MCF 10A (cell line): ENCODE measurements around the gene RXYLT1. TPM values are rescaled to one million over a fixed set of nuclear protein-coding genes. Genes with fewer than 3 reads are reported as not detected.
"Not testable (repeated sequence)": the region's sequence is repeated elsewhere in the genome, so short reads cannot be mapped to it uniquely, and the experiment has no call there.

ENCODE experiments used
- Bru-seq: library from RNA; stranded (reverse); fragments of 400-500 nt; gene quantifications from one replicate; lab custom pipeline; 2021; lab: Mats Ljungman, UMichigan
- BruChase-seq, 2 experiments: library from RNA; stranded (reverse); fragments of 400-500 nt; gene quantifications; one replicate each; lab custom pipeline; 2021; lab: Mats Ljungman, UMichigan
- BruUV-seq: library from RNA; stranded (reverse); fragments of 400-500 nt; replicated peaks from 2 replicates; lab custom pipeline; 2021; lab: Mats Ljungman, UMichigan
- CTCF ChIA-PET: fragments of 300-600 bp; sonication (Branson Sonifier 250); formaldehyde crosslinking; extraction: SDS; loops from one replicate; lab custom pipeline; 2021; ENCODE audit warnings: antibody characterized with exemption, inconsistent platforms; lab: Yijun Ruan, JAX
- POLR2A ChIA-PET: fragments of 300-600, 350-650 bp; sonication (Branson Sonifier 250); formaldehyde crosslinking; extraction: SDS; loops from one replicate; lab custom pipeline; 2020; ENCODE audit warnings: antibody characterized with exemption, inconsistent platforms; lab: Yijun Ruan, JAX
- DNase-seq: peaks from one replicate; pipeline ENCODE4 v3.0.0-alpha.2; 2018; ENCODE audit not compliant: unreplicated experiment
- H3K27ac Mint-ChIP-seq: one replicate; pipeline ENCODE4 v1.8.0; 2022; ENCODE audit warnings: mild to moderate bottlenecking, low read depth, mixed read lengths; ENCODE audit not compliant: unreplicated experiment
- H3K27me3 Mint-ChIP-seq: one replicate; pipeline ENCODE4 v1.8.0; 2022; ENCODE audit warnings: mixed read lengths; ENCODE audit not compliant: insufficient read depth, unreplicated experiment
- H3K36me3 Mint-ChIP-seq: one replicate; pipeline ENCODE4 v1.8.0; 2022; ENCODE audit warnings: mild to moderate bottlenecking, moderate library complexity, mixed read lengths; ENCODE audit not compliant: insufficient read depth, unreplicated experiment
- H3K4me1 Mint-ChIP-seq: one replicate; pipeline ENCODE4 v1.8.0; 2022; ENCODE audit warnings: mixed read lengths; ENCODE audit not compliant: insufficient read depth, unreplicated experiment
- H3K4me3 Mint-ChIP-seq: one replicate; pipeline ENCODE4 v1.8.0; 2022; ENCODE audit warnings: mild to moderate bottlenecking, moderate library complexity, mixed read lengths; ENCODE audit not compliant: unreplicated experiment
- H3K9me3 Mint-ChIP-seq: one replicate; pipeline ENCODE4 v1.8.0; 2022; ENCODE audit warnings: mixed read lengths; ENCODE audit not compliant: unreplicated experiment
- intact Hi-C: fragments of 100-400 bp; cut with micrococcal nuclease; formaldehyde crosslinking; loops from 2 replicates; pipeline ENCODE4 v1.14.1; 2022
- long read RNA-seq: library from polyadenylated mRNA; stranded (forward); transcript quantifications from one replicate; pipeline ENCODE4 v2.0.0, GENCODE V29; 2022
- total RNA-seq: library from RNA; stranded (reverse); gene quantifications from 2 replicates; pipeline ENCODE4 v1.2.3, GENCODE V29; 2022
- TF ChIP-seq, protein P1 (sequence below): fragments of 200-600 bp; IDR thresholded peaks from one replicate; pipeline ENCODE4 v1.8.0; 2022; ENCODE audit warnings: antibody characterized with exemption, mild to moderate bottlenecking; ENCODE audit not compliant: unreplicated experiment

RXYLT1 gene, protein sequence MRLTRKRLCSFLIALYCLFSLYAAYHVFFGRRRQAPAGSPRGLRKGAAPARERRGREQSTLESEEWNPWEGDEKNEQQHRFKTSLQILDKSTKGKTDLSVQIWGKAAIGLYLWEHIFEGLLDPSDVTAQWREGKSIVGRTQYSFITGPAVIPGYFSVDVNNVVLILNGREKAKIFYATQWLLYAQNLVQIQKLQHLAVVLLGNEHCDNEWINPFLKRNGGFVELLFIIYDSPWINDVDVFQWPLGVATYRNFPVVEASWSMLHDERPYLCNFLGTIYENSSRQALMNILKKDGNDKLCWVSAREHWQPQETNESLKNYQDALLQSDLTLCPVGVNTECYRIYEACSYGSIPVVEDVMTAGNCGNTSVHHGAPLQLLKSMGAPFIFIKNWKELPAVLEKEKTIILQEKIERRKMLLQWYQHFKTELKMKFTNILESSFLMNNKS
- total RNA-seq (21.1 and 26.7 TPM in 2 replicates), Bru-seq, nascent RNA (percentile 74 among the genes with signal in this experiment), BruChase-seq, experiment 1, labeled RNA remaining after a 6-hour chase (percentile 73 among the genes with signal in this experiment), BruChase-seq, experiment 2, labeled RNA remaining after a 2-hour chase (percentile 68 among the genes with signal in this experiment)
- long read RNA-seq, full-length matches to known transcripts: 192 of 208 reads
- long read RNA-seq, partial matches to known transcripts: 5 of 208 reads
- long read RNA-seq, other reads (novel, unspliced or antisense): 11 of 208 reads

DNA sequence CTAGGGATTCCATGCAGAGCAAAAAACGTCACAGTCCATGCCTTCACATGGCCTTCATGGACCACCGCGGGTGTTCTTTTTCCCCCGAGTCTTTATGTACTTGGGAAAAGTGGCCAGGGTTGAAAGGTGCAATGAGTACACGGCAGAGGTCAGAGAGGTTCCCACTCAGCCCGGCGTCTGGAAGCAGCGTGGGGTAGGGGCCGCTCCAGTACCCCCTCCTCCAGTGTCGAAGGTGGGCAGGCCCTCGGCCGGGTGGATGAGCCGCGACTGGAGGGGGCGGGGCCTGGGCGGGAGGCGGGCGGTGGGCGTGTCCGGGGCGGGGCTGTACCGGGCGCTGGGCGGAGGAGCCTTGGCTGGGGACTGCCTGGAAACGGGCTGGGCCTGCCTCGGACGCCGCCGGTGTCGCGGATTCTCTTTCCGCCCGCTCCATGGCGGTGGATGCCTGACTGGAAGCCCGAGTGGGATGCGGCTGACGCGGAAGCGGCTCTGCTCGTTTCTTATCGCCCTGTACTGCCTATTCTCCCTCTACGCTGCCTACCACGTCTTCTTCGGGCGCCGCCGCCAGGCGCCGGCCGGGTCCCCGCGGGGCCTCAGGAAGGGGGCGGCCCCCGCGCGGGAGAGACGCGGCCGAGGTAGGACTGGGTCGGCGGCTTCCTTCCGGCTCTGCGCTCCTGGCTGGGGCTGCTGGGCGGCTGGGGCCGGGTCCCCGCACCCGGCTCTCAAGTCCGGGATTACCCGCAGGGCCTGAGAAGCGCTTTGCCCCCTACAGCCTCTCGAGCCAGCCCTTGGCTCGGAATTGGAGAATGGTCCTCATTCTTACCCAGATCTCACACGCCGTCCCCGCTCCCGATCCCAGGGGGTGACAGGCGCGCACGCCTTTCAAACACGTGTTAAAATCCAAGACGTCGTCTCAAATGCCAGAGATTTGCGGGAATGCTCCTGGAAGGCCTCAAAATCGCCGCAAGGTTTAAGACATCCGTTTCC, at the start of gene RXYLT1:
Gene RXYLT1, plus strand, starts transcription at position 412 of the 984 bp plus-strand sequence. Its CDS starts 52 bp downstream, at position 464.
- intact Hi-C loops: no loop called here
- ChIA-PET CTCF (no interaction called here), POLR2A (interaction anchor here (1.1 kb wide), 1 partner anchor 14 kb away, joined by 3 read pairs; no protein-coding TSS in a partner anchor)
- TSS peak; percentile 59 for BruUV-seq
- TF ChIP-seq, protein P1, sequence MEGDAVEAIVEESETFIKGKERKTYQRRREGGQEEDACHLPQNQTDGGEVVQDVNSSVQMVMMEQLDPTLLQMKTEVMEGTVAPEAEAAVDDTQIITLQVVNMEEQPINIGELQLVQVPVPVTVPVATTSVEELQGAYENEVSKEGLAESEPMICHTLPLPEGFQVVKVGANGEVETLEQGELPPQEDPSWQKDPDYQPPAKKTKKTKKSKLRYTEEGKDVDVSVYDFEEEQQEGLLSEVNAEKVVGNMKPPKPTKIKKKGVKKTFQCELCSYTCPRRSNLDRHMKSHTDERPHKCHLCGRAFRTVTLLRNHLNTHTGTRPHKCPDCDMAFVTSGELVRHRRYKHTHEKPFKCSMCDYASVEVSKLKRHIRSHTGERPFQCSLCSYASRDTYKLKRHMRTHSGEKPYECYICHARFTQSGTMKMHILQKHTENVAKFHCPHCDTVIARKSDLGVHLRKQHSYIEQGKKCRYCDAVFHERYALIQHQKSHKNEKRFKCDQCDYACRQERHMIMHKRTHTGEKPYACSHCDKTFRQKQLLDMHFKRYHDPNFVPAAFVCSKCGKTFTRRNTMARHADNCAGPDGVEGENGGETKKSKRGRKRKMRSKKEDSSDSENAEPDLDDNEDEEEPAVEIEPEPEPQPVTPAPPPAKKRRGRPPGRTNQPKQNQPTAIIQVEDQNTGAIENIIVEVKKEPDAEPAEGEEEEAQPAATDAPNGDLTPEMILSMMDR: no peak
- peak; percentile 74 for DNase-seq
- peaks cover 12% of the 10 kb centered on the region for H3K36me3 Mint-ChIP-seq
- H3K9me3 Mint-ChIP-seq: no peaks in the 10 kb centered on the region
- H3K27me3 Mint-ChIP-seq: peaks cover 31% of the 10 kb centered on the region
- H3K4me1 Mint-ChIP-seq: peaks cover 9% of the 10 kb centered on the region
- H3K27ac Mint-ChIP-seq: peak within 1 kb of the TSS; percentile 94
- peak within 1 kb of the TSS; percentile 98 for H3K4me3 Mint-ChIP-seq

DNA sequence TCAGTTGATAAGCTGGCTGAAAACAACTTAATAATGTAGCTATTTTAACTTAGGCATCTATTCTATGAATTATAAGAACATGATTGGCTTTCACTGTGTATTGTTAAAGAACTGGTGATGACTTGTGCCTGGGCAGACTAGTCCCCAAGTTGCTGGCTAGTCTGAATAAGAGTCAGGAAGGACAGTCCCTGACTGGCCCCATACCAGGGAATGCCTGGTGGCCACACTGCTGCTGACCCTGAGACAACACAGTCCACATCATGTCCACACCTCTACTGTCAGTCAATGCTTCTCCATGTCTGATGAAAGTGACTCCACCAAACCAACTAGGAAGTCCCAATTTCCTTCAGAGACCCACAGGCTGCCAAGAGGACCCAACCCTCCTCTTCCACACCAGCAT, 46.9 kb upstream of the RXYLT1 start:
- POLR2A ChIA-PET, BruUV-seq, H3K27ac Mint-ChIP-seq, H3K36me3 Mint-ChIP-seq, intact Hi-C loops, H3K4me3 Mint-ChIP-seq, H3K4me1 Mint-ChIP-seq, CTCF ChIA-PET, DNase-seq, H3K9me3 Mint-ChIP-seq: not testable (repeated sequence)
- peaks cover 10% of the 10 kb centered on the region for H3K27me3 Mint-ChIP-seq

DNA sequence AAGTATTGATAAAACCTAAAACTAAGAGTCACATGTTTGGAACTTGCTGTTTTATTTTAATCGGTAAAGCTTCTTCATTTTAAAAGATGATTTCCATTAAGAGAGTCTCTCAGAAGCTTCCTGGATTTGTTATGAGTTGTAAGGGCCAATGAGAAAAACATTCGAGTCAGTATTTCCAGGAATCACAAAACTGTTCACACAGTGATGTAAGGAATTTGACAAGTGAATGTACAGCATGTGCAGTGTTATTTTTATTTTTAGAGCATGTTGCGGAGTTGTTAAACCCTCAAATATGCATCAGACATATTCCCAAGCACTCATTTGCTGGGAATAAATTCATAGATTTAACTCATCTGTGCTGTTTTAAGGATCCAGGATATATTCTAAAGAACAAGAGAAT, 46.1 kb upstream of the RXYLT1 start:
- DNase-seq, H3K4me3 Mint-ChIP-seq, POLR2A ChIA-PET, H3K27ac Mint-ChIP-seq, CTCF ChIA-PET, H3K36me3 Mint-ChIP-seq, BruUV-seq, H3K4me1 Mint-ChIP-seq, intact Hi-C loops, H3K9me3 Mint-ChIP-seq: not testable (repeated sequence)
- peaks cover 16% of the 10 kb centered on the region for H3K27me3 Mint-ChIP-seq

DNA sequence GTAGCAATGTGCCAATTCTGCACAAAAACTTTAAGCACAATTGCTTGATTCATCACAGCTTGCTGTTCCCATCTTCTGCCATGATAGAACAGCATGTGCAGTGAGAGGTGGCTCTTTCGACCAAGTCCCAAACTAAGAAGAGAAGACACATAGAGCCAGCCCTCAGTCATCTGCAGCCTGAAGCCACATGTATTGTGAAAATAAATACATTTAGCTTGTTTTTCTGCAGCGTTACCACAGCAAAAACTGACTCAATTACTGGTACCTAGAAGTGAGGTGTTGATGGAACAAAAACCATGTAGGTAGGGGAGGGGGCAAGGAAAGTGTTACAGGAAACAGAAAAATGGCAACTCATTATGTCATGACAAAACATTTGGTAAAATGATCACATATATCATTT, 39.2 kb upstream of the RXYLT1 start:
- H3K27ac Mint-ChIP-seq, intact Hi-C loops, POLR2A ChIA-PET, H3K4me1 Mint-ChIP-seq, BruUV-seq, H3K36me3 Mint-ChIP-seq, DNase-seq, H3K4me3 Mint-ChIP-seq, CTCF ChIA-PET, H3K9me3 Mint-ChIP-seq: not testable (repeated sequence)
- peaks cover 39% of the 10 kb centered on the region for H3K27me3 Mint-ChIP-seq

DNA sequence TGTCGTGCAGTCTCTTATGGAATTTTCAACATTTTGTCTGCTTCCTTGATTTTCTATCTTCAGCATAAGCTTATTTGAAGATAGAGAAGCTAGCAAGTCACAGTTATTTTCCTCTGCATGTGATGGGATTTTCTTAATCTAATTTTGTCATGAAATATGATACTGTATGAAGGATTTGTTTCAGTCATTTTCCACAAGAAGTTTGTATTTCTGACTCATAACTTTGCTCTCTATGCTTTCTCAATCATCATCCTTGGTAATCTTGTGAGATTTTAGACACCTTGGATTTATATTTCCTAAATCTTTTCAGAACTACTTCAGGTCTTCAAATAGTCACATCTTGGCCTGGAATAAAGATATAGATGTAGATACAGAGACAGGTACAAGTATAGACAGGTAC, 38.3 kb upstream of the RXYLT1 start:
- H3K27me3 Mint-ChIP-seq: peaks cover 44% of the 10 kb centered on the region
- DNase-seq, intact Hi-C loops, H3K27ac Mint-ChIP-seq, H3K4me3 Mint-ChIP-seq, H3K4me1 Mint-ChIP-seq, BruUV-seq, H3K36me3 Mint-ChIP-seq, POLR2A ChIA-PET, CTCF ChIA-PET, H3K9me3 Mint-ChIP-seq: not testable (repeated sequence)

DNA sequence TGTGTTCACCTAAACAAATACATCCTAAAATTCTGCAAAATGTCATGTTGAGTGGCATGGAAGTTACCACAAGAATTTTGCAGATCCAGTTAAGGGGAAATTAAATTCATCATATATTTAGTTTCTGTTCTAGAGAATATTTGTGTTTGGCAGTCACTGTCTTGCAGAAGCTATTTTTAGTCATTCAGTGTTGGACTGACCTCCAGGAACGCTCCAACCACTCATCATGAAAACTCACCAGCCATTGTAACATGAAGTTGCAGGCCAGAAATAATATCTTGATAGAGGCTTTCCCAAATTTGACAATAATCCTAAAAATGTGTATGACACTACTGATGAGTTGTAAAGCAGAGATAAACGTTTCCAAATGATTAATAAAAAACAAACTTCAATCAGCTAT, 35.6 kb upstream of the RXYLT1 start:
- BruUV-seq, H3K27ac Mint-ChIP-seq, H3K4me1 Mint-ChIP-seq: not testable (repeated sequence)

DNA sequence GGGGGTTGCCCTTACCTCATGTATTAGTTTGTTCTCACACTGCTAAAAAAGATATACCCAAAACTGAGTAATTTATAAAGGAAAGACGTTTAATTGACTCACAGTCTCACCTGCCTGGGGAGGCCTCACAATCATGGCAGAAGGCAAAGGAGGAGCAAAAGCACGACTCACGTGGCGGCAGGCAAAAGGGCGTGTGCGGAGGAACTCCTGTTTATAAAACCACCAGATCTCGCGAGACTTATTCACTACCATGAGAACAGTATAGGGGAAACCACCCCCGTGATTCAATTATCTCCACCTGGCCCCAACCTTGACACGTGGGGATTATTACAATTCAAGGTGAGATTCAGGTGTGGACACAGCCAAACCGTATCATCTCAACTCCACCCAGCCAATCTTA, 33.2 kb upstream of the RXYLT1 start:
- DNase-seq, BruUV-seq, H3K9me3 Mint-ChIP-seq, H3K27ac Mint-ChIP-seq, H3K4me1 Mint-ChIP-seq, H3K4me3 Mint-ChIP-seq, intact Hi-C loops, CTCF ChIA-PET, POLR2A ChIA-PET, H3K36me3 Mint-ChIP-seq: not testable (repeated sequence)
- peaks cover 34% of the 10 kb centered on the region for H3K27me3 Mint-ChIP-seq

More for the DNA sequence above, 35.6 kb upstream of the RXYLT1 start:
- peaks cover 32% of the 10 kb centered on the region for H3K27me3 Mint-ChIP-seq
- DNase-seq, CTCF ChIA-PET, POLR2A ChIA-PET, H3K9me3 Mint-ChIP-seq, H3K36me3 Mint-ChIP-seq, H3K4me3 Mint-ChIP-seq, intact Hi-C loops: not testable (repeated sequence)
